ENCODE measurements around the gene RGS9. TPM values are rescaled to one million over a fixed set of nuclear protein-coding genes. Genes with fewer than 3 reads are reported as not detected.

Gene RGS9
- total RNA-seq, result 2.6 and 3.8 TPM in 2 replicates

GRCh38 chr17:65137021-65137939 lies at the start of gene RGS9:
RGS9 (plus strand) TSS chr17:65137370; CDS start chr17:65137541, 171 bp downstream.

Other genes starting within 250 kb of the RGS9 start
- 2.7 and 3.7 TPM in 2 replicates for gene LRRC37A3, start 217.9 kb upstream of the RGS9 start, total RNA-seq
- gene GNA13, start 80.6 kb upstream of the RGS9 start, total RNA-seq, result 43.3 and 44.2 TPM in 2 replicates

Measured in epithelial cell of alveolus of lung (primary cell).